NOMO-1 treated with dmso at 0.1 percent for 144 hours (cell line): Measurements from ENCODE around the gene FZD2.
"Not testable (repeated sequence)": the region's sequence is repeated elsewhere in the genome, so short reads cannot be mapped to it uniquely, and the experiment has no call there.

Source experiments
- DNase-seq: peaks from one replicate; lab custom pipeline; 2025; ENCODE audit not compliant: unreplicated experiment; lab: John Stamatoyannopoulos, UW

FZD2 gene

GRCh38 chr17:44546671-44547606, 10.3 kb upstream of the FZD2 start:
- DNase-seq = no peak

- DNase-seq = peak; percentile 55
Measured at GRCh38 chr17:44547625-44548267, 9.5 kb upstream of the FZD2 start.

- DNase-seq = peak; percentile 37
Measured at GRCh38 chr17:44548376-44549230, 8.7 kb upstream of the FZD2 start.

- DNase-seq = no peak
Measured at GRCh38 chr17:44549686-44550085, 7.6 kb upstream of the FZD2 start.

GRCh38 chr17:44552361-44552760, 4.9 kb upstream of the FZD2 start:
- DNase-seq = no peak

- DNase-seq = no peak
Measured at GRCh38 chr17:44555099-44555498, 2.2 kb upstream of the FZD2 start.

- peak; percentile 69 for DNase-seq
Measured at GRCh38 chr17:44556166-44556831, 985 bp upstream of the FZD2 start.

- DNase-seq = peak; percentile 18
Measured at GRCh38 chr17:44557651-44558285, 484 bp downstream of the FZD2 start.

- DNase-seq = no peak
Measured at GRCh38 chr17:44558334-44558709, 1.0 kb downstream of the FZD2 start.

GRCh38 chr17:44558710-44559633, 1.7 kb downstream of the FZD2 start:
- DNase-seq = no peak

- no peak for DNase-seq
Measured at GRCh38 chr17:44559634-44560554, 2.6 kb downstream of the FZD2 start.

GRCh38 chr17:44561237-44561623, 3.9 kb downstream of the FZD2 start:
- no peak for DNase-seq

GRCh38 chr17:44564429-44564828, 7.1 kb downstream of the FZD2 start:
- no peak for DNase-seq

- no peak for DNase-seq
Measured at GRCh38 chr17:44565866-44566443, 8.7 kb downstream of the FZD2 start.

GRCh38 chr17:44568311-44568944, 11.1 kb downstream of the FZD2 start:
- DNase-seq = not testable (repeated sequence)

- DNase-seq = no peak
Measured at GRCh38 chr17:44568945-44569858, 11.9 kb downstream of the FZD2 start.
